Measurements from ENCODE around the gene MGST2. TPM values are rescaled to one million over a fixed set of nuclear protein-coding genes. Genes with fewer than 3 reads are reported as not detected.

Gene MGST2
- total RNA-seq, 1 experiment from 2014 or later: 39.8 TPM

GRCh38 chr4:139736274-139736660 is 70.6 kb downstream of the MGST2 start:
- DNase-seq (ENCODE audit: extremely low read depth, low read depth): no peak

GRCh38 chr4:139736661-139737060 is 71.0 kb downstream of the MGST2 start:
- DNase-seq (ENCODE audit: extremely low read depth, low read depth): no peak

DNA sequence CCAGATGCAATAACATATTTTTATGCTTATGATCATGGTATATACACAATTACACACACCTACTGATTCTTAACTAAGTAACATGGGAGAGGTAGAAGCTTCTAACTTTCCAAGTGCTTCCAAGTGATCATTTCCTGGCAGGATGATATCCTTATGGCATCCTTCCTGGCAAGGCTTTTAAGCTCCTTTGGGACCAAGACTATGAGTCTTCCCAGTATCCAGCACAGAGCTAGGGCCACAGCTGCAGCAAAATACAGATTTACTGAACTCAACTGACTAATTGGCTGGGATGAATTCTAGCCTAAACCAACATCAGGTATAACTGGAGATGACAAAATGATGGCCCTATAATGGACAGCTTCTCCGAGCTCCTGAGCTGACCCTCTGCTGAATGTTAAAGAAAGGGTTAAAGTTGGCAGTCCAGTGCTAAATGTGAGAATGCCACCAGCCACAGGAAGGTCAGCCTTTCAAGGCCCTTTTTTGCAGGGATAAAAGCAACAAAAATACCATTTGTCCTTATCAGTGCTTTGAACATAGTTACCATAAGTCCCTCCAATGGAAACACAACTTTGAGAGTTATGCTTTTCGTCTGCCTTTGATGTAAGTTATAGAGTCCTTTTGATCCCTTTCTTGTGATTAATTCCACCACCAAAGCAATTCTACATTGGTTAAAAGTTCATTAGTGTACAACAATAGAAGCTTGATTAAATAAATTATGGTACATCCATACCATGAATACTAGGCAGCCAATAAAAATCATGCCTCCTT is 73.4 kb downstream of the MGST2 start:
- no peak for DNase-seq (ENCODE audit: extremely low read depth, low read depth)

DNA sequence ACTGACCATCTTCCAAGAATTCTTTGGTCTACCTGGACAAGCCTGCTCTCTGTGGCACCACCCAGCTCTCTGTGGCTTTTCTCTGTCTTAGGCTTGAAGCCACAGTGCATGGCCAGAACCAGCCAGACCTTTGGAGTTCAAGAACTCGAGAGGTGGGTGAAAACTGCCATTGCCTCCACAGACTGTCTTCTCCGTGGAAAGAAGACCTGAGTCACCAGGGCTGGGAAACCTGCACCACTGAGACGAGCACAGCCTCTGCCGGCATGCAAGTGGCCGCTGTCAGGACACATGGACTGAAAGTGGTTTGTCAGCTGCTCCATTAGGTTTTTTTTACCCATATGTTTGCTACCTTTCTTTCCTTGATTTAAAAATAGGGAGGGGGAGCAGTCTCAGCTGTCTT is 74.5 kb downstream of the MGST2 start:
- no peak for DNase-seq (ENCODE audit: extremely low read depth, low read depth)

- DNase-seq (ENCODE audit: extremely low read depth, low read depth): peak; percentile 66
Measured at GRCh38 chr4:139740531-139741041, 75.0 kb downstream of the MGST2 start.

- no peak for DNase-seq (ENCODE audit: extremely low read depth, low read depth)
Measured at GRCh38 chr4:139743027-139743426, 77.4 kb downstream of the MGST2 start.

GRCh38 chr4:139744232-139744631 is 78.6 kb downstream of the MGST2 start:
- DNase-seq (ENCODE audit: extremely low read depth, low read depth): no peak

- DNase-seq (ENCODE audit: extremely low read depth, low read depth): no peak
Measured at GRCh38 chr4:139745111-139745639, 79.6 kb downstream of the MGST2 start.

GRCh38 chr4:139746431-139747171 is 81.0 kb downstream of the MGST2 start:
- DNase-seq (ENCODE audit: extremely low read depth, low read depth): no peak

- DNase-seq (ENCODE audit: extremely low read depth, low read depth): no peak
Measured at GRCh38 chr4:139749338-139749737, 83.7 kb downstream of the MGST2 start.

GRCh38 chr4:139749835-139750498 is 84.3 kb downstream of the MGST2 start:
- no peak for DNase-seq (ENCODE audit: extremely low read depth, low read depth)

DNA sequence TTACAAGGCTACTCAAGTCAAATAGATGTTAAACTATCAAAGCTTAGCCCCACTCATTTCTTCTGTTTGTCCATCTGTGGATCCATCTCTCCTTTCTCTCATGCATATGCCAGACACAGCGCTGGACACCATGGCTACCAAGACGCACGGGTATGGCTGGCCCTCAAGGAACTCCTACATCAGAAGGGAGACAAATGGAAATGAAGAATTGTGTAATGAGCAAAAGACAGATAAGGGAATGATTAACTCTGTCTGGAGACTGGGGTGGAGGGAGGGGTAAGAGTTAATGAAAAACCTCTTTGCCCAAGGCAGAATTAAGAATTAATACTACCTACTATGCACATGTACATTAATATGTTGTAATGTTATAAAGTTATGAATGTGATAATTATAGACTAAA is 88.1 kb downstream of the MGST2 start:
- no peak for DNase-seq (ENCODE audit: extremely low read depth, low read depth)

Other genes with a start within 250 kb of the MGST2 start
- 8.1 and 9.7 TPM in 2 replicates for gene RAB33B, start 211.7 kb upstream of the MGST2 start, total RNA-seq (2014; rRNA removed; shearing (Covaris generic))
- 50.8 and 58.7 TPM in 2 replicates for gene SETD7, start 109.6 kb upstream of the MGST2 start, total RNA-seq (2014; rRNA removed; shearing (Covaris generic))